GM18511 (cell line): Measurements from ENCODE around the gene ATP8A2.
"Not testable (repeated sequence)": the region's sequence is repeated elsewhere in the genome, so short reads cannot be mapped to it uniquely, and the experiment has no call there.

ENCODE experiments used
- ATAC-seq: cut with Tn5 transposase; IDR thresholded peaks from one replicate; pipeline ENCODE4 v1.9.1; 2021; ENCODE audit warnings: mild to moderate bottlenecking, moderate library complexity; ENCODE audit not compliant: unreplicated experiment

Gene ATP8A2

DNA sequence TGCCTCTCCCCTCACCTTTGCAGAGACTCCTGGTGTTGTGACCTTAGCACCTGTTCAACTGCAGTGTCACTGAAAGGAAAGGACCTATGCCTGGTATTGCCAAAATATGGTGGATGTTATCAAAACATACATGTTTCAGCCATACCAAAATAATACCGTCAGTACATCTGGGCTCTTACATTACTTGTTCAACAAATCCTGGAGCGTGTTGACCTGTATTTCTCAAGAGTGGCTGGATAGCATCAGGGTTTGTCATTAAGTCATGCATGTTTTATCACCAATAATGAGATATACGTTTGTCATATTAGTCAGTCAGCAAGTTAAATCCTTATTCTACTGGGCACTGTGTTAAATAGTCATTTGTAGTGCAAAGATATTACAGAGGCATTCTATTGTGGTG lies 389.3 kb downstream of the ATP8A2 start:
- no peak for ATAC-seq

DNA sequence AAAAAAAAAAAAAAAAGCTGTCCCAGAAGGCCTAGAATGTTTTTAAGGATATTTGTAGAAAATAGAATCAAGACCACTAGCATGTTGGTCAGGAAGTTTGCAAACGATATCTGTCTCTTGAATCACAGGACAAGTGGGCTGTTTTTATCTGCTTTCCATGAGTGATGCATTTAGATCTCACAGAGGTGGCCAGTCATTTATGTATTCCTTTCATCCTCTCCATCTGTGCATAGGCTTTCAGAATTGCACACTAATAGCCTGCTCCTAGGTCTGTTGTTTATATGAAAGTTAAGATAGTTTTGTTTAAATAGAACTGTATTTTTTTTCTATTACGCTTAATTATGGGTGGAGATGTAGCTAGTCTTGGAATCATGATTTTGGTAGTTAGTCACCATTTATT lies 390.5 kb downstream of the ATP8A2 start:
- no peak for ATAC-seq

- ATAC-seq = no peak
These were observed 391.1 kb downstream of the ATP8A2 start for GRCh38 chr13:25762795-25763377.

- ATAC-seq = no peak
These were observed 392.6 kb downstream of the ATP8A2 start for GRCh38 chr13:25764378-25764777.

- ATAC-seq = no peak
These were observed 393.5 kb downstream of the ATP8A2 start for GRCh38 chr13:25765266-25765665.

GRCh38 chr13:25766576-25766975 lies 394.8 kb downstream of the ATP8A2 start:
- no peak for ATAC-seq

- no peak for ATAC-seq
These were observed 395.2 kb downstream of the ATP8A2 start for GRCh38 chr13:25766991-25767390.

GRCh38 chr13:25768376-25768775 lies 396.6 kb downstream of the ATP8A2 start:
- ATAC-seq = no peak

GRCh38 chr13:25768838-25769237 lies 397.1 kb downstream of the ATP8A2 start:
- no peak for ATAC-seq

DNA sequence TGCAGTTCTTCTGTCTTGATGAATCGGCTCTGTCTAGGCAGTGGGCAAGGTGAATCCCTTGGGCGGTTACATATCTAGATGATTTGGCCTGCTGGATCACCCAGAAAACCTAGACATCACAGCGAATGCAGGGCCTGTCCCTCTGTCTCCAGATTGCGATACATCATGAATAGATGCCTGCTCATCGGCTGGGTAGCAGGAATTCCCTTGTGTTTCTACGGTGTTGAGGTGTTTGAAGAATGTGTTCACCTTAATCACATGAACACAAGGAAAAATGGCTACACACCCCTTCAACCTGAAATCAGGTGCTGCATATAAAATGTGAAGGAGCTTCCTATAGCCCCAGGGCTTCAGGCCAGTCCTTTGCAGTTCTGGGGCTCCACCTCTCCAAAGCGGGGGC lies 398.8 kb downstream of the ATP8A2 start:
- no peak for ATAC-seq

DNA sequence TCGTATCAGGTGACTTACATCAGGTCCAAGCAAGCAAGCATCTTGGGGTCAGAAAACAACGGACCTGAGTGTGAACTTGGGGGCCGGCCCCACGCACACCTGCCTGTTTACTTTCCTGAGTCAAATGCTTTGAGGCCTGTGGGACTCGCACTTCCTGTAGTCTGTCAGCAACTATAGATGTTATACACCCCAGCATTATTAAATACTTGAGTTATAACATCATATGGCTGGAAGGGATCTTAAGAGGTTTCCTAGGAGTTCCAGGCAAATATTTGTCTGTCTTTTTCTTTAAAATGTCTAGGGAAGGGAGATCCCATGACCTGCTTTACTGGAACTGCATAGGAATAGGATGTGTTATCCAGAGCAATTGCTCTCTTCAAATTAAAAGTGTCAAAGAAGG lies 399.4 kb downstream of the ATP8A2 start:
- no peak for ATAC-seq

DNA sequence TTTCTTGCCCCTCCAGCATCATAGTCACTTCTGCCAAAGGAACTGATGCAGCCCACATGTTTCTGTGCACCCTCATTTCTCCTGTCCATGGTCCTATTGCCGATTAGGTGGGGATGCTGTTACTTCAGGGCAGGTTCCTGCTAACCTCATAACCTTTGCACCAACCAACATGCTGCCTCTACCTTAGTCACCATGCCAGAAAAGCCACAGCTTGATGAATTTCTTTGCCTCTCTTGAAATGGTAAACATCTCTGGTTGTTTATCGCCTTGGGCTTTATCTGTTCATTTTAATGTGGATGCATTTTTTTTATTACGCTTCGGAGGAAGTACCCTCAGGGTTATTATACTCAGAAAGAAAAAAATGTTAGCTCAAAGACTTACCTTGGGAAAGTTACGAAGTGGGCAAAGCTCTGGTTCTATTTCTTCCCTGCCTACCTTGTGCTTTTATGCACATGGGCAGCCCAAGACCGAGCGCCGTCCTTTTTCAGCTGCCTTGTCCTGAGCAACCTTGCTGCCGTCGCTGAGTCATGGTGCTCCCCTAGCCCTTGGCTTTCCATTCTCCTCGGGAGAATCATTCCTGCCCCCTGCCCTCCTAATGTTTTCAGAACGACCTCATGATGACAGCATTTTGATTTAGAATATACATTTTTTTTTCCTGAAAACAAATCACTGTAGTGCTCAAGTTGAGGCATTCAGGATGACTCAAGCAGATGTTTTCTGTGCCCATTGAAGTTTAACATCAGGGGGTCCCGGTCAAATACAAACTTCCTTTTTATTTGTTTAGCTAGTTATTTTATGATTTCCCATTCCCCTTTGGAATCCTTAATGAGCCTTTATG lies 400.1 kb downstream of the ATP8A2 start:
- no peak for ATAC-seq

GRCh38 chr13:25772534-25772933 lies 400.8 kb downstream of the ATP8A2 start:
- ATAC-seq = not testable (repeated sequence)

DNA sequence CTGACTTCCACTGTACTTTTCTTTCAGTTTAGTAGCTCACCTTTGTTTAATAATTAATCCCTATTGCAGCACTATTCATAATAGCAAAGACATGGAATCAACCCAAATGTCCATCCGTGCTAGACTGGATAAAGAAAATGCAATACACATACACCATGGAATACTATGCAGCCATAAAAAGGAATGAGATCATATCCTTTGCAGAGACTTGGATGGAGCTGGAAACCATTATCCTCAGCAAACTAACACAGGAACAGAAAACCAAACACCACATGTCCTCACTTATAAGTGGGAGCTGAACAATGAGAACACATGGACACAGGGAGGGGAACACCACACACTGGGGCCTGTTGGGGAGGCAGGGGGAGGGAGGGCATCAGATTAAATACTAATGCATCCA lies 402.3 kb downstream of the ATP8A2 start:
- ATAC-seq = not testable (repeated sequence)

- ATAC-seq = no peak
These were observed 403.5 kb downstream of the ATP8A2 start for GRCh38 chr13:25775275-25775674.

- no peak for ATAC-seq
These were observed 404.2 kb downstream of the ATP8A2 start for GRCh38 chr13:25775986-25776385.

- ATAC-seq = no peak
These were observed 404.9 kb downstream of the ATP8A2 start for GRCh38 chr13:25776722-25777121.

DNA sequence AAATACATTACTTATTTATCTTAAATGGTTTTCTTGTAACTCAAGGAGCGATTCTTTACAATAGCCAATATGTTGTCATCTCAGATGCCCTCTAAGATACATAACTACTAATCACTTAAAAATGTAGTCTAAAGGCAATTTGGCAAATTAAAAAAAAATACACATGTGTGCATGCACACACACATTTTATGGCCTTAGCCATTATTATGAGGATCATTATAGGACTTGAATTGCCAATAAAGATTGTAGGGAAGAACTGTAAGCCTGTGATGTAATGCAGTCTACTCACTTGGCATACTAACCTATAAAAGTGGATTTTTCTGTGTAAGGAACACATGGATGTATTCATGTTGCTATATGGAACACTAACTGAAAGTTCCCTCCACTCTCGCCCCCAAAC lies 405.7 kb downstream of the ATP8A2 start:
- no peak for ATAC-seq

GRCh38 chr13:25778365-25778764 lies 406.6 kb downstream of the ATP8A2 start:
- ATAC-seq = no peak

DNA sequence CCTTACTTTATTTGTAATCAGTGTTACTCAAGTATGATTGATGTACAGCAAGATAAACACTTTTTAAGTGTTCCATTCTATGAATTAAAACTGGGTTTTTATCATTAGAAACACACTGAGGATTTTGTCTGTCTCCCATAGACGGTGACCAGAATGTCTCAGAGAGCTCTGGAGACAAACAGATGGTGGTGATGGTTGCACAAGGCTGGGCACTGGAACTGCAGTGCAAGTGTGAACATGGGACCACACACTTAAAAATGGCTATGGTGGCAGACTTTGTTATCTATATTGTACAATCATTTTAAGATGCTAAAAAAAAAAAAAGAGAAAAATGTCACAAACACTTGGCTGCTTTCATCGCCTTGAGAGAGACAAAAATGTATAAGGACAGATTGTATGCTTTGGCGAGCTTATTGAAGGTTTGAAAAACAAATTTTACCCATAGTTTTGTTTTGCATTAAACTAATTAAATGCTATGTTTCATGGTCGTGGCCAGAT lies 407.1 kb downstream of the ATP8A2 start:
- ATAC-seq = no peak

DNA sequence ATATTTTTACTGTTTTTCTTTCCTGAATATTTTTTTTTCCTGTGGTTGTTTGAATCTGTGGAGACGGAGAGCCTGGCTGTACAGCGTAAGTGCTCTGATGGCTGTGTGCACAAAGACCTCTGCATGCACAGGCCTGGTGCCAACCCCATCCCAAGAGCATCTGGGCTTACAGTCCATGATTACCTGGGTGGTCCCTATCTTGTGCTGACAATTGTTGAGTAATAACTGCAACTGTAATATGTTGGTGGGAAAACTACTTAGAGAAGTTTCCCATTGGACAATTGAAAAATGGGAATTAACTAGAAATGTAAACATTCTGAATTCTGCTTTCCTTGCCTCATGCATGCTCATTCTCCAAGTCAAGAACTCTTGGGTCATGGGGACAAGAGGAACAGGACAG lies 411.3 kb downstream of the ATP8A2 start:
- ATAC-seq = no peak

- ATAC-seq = no peak
These were observed 411.8 kb downstream of the ATP8A2 start for GRCh38 chr13:25783601-25784024.
